ENCODE data around the gene SNX30.

SNX30 gene

GRCh38 chr9:112784020-112784785 is 33.6 kb downstream of the SNX30 start:
- DNase-seq: peak; percentile 25 to 69 (median 60)

GRCh38 chr9:112785986-112786385 is 35.4 kb downstream of the SNX30 start:
- no peak for DNase-seq

- no peak for DNase-seq
Observed at GRCh38 chr9:112786829-112787520, 36.4 kb downstream of the SNX30 start.

- no peak for DNase-seq
Observed at GRCh38 chr9:112787978-112788377, 37.4 kb downstream of the SNX30 start.

GRCh38 chr9:112789473-112789872 is 38.9 kb downstream of the SNX30 start:
- DNase-seq: no peak

GRCh38 chr9:112789891-112790774 is 39.6 kb downstream of the SNX30 start:
- DNase-seq: no peak

GRCh38 chr9:112792670-112793069 is 42.1 kb downstream of the SNX30 start:
- no peak for DNase-seq

- DNase-seq: peak; percentile 9 to 74 (median 52)
Observed at GRCh38 chr9:112793213-112793810, 42.8 kb downstream of the SNX30 start.

GRCh38 chr9:112794731-112795130 is 44.2 kb downstream of the SNX30 start:
- no peak for DNase-seq

- DNase-seq: no peak
Observed at GRCh38 chr9:112795921-112796320, 45.4 kb downstream of the SNX30 start.

GRCh38 chr9:112796485-112796884 is 45.9 kb downstream of the SNX30 start:
- DNase-seq: no peak

GRCh38 chr9:112809351-112809848 is 58.8 kb downstream of the SNX30 start:
- no peak for DNase-seq

GRCh38 chr9:112809906-112810305 is 59.3 kb downstream of the SNX30 start:
- DNase-seq: no peak

GRCh38 chr9:112810696-112811490 is 60.3 kb downstream of the SNX30 start:
- DNase-seq: no peak

GRCh38 chr9:112811518-112811917 is 61.0 kb downstream of the SNX30 start:
- no peak for DNase-seq

GRCh38 chr9:112815868-112816267 is 65.3 kb downstream of the SNX30 start:
- no peak for DNase-seq

GRCh38 chr9:112817860-112818203 is 67.3 kb downstream of the SNX30 start:
- DNase-seq: no peak

GRCh38 chr9:112819635-112820496 is 69.3 kb downstream of the SNX30 start:
- peak; percentile 30 to 74 (median 55) for DNase-seq

- DNase-seq: no peak
Observed at GRCh38 chr9:112820881-112821280, 70.3 kb downstream of the SNX30 start.

- no peak for DNase-seq
Observed at GRCh38 chr9:112822618-112823017, 72.1 kb downstream of the SNX30 start.

GRCh38 chr9:112823257-112823656 is 72.7 kb downstream of the SNX30 start:
- no peak for DNase-seq

Measured in NCI-H1417 (cell line).